CD1c-positive myeloid dendritic cell (primary cell): ENCODE data around the gene TREM2.

Experiments
- DNase-seq: peaks from one replicate; pipeline ENCODE4 v3.0.0-alpha.2; 2016; ENCODE audit errors: extremely low spot score

The TREM2 gene

GRCh38 chr6:41182069-41183034, 19.4 kb upstream of the TREM2 start:
- DNase-seq = peak; percentile 91

- no peak for DNase-seq
Measured at GRCh38 chr6:41181566-41181965, 18.6 kb upstream of the TREM2 start.

- DNase-seq = no peak
Measured at GRCh38 chr6:41179163-41179562, 16.2 kb upstream of the TREM2 start.

GRCh38 chr6:41177695-41178094, 14.8 kb upstream of the TREM2 start:
- DNase-seq = no peak

- no peak for DNase-seq
Measured at GRCh38 chr6:41177287-41177686, 14.4 kb upstream of the TREM2 start.

- DNase-seq = no peak
Measured at GRCh38 chr6:41176189-41176588, 13.3 kb upstream of the TREM2 start.

- DNase-seq = no peak
Measured at GRCh38 chr6:41175084-41175483, 12.2 kb upstream of the TREM2 start.

- peak; percentile 31 for DNase-seq
Measured at GRCh38 chr6:41174610-41175009, 11.7 kb upstream of the TREM2 start.

GRCh38 chr6:41171908-41172307, 9.0 kb upstream of the TREM2 start:
- no peak for DNase-seq

GRCh38 chr6:41170547-41171160, 7.7 kb upstream of the TREM2 start:
- no peak for DNase-seq

GRCh38 chr6:41167173-41167963, 4.5 kb upstream of the TREM2 start:
- DNase-seq = peak; percentile 22

- DNase-seq = no peak
Measured at GRCh38 chr6:41164551-41165120, 1.7 kb upstream of the TREM2 start.

GRCh38 chr6:41163419-41163717, 452 bp upstream of the TREM2 start:
- DNase-seq = no peak

- DNase-seq = peak; percentile 80
Measured at GRCh38 chr6:41161851-41162552, 914 bp downstream of the TREM2 start.

- no peak for DNase-seq
Measured at GRCh38 chr6:41161380-41161779, 1.5 kb downstream of the TREM2 start.

- DNase-seq = no peak
Measured at GRCh38 chr6:41160933-41161332, 2.0 kb downstream of the TREM2 start.

- DNase-seq = no peak
Measured at GRCh38 chr6:41159415-41160082, 3.4 kb downstream of the TREM2 start.

GRCh38 chr6:41157323-41157722, 5.6 kb downstream of the TREM2 start:
- DNase-seq = peak; percentile 84

- DNase-seq = no peak
Measured at GRCh38 chr6:41156771-41157170, 6.1 kb downstream of the TREM2 start.

- DNase-seq = no peak
Measured at GRCh38 chr6:41156001-41156400, 6.9 kb downstream of the TREM2 start.
